ENCODE measurements around the gene PTPN6. TPM values are rescaled to one million over a fixed set of nuclear protein-coding genes. Genes with fewer than 3 reads are reported as not detected.

Gene PTPN6
- total RNA-seq, 4 donors from 2014 or later = 31.8 to 44.5 (median 34.4) TPM

GRCh38 chr12:6916426-6917200 is 34.5 kb upstream of the PTPN6 start:
- DNase-seq (ENCODE audit: low spot score in 2 of 2) = no peak
- no peak overlapping the region for H3K4me3 ChIP-seq (ENCODE audit: low read depth, poor library complexity, severe bottlenecking)
- TF ChIP-seq POLR2A (IDR thresholded peaks at IDR 0.05) (no peak), CTCF (IDR thresholded peaks at IDR 0.05) (no peak)
- 91 to 94% methylated on average over 11 of the region's 11 CpGs for WGBS, 2 donors
- intact Hi-C loops (cut with DNase I; ENCODE audit: low total_unique reads) = no loop called here

- TF ChIP-seq CTCF (IDR thresholded peaks at IDR 0.05) = no peak
- TF ChIP-seq POLR2A (IDR thresholded peaks at IDR 0.05) = no peak
- DNase-seq (ENCODE audit: low spot score in 2 of 2) = no peak
- intact Hi-C loops (cut with DNase I; ENCODE audit: low total_unique reads) = no loop called here
- H3K4me3 ChIP-seq (ENCODE audit: low read depth, poor library complexity, severe bottlenecking) = no peak overlapping the region
- 84 to 92% methylated on average over 13 to 14 of the region's 14 CpGs for whole genome bisulfite sequencing, 2 donors
Observed at GRCh38 chr12:6917491-6918231, 33.5 kb upstream of the PTPN6 start.

GRCh38 chr12:6919588-6919987 is 31.6 kb upstream of the PTPN6 start:
- no peak overlapping the region for H3K4me3 ChIP-seq (ENCODE audit: low read depth, poor library complexity, severe bottlenecking)
- DNase-seq (ENCODE audit: low spot score in 2 of 2) = no peak
- 72 to 73% methylated on average over 7 of the region's 7 CpGs for WGBS, 2 donors
- TF ChIP-seq POLR2A (IDR thresholded peaks at IDR 0.05) = no peak
- TF ChIP-seq CTCF (IDR thresholded peaks at IDR 0.05) = no peak
- intact Hi-C loops (cut with DNase I; ENCODE audit: low total_unique reads) = no loop called here

GRCh38 chr12:6921539-6921938 is 29.6 kb upstream of the PTPN6 start:
- WGBS, 2 donors = 87 to 90% methylated on average over 7 of the region's 7 CpGs
- intact Hi-C loops (cut with DNase I; ENCODE audit: low total_unique reads) = loop anchor here (10.0 kb wide), 1 partner anchor 193 kb away; no protein-coding TSS in a partner anchor
- TF ChIP-seq CTCF (IDR thresholded peaks at IDR 0.05) = no peak
- TF ChIP-seq POLR2A (IDR thresholded peaks at IDR 0.05) = no peak
- H3K4me3 ChIP-seq (ENCODE audit: low read depth, poor library complexity, severe bottlenecking) = no peak overlapping the region
- no peak for DNase-seq (ENCODE audit: low spot score in 2 of 2)

- TF ChIP-seq POLR2A (IDR thresholded peaks at IDR 0.05) = no peak
- no peak for TF ChIP-seq CTCF (IDR thresholded peaks at IDR 0.05)
- no peak overlapping the region for H3K4me3 ChIP-seq (ENCODE audit: low read depth, poor library complexity, severe bottlenecking)
- WGBS, 2 donors = 73 to 93% methylated on average over 9 of the region's 9 CpGs
- intact Hi-C loops (cut with DNase I; ENCODE audit: low total_unique reads) = loop anchor here (10.0 kb wide), 1 partner anchor 193 kb away; no protein-coding TSS in a partner anchor
- DNase-seq (ENCODE audit: low spot score in 2 of 2) = no peak
Observed at GRCh38 chr12:6921996-6922946, 28.9 kb upstream of the PTPN6 start.

All from lower leg skin (tissue), 4 donors.